Embryonic facial prominence (tissue), 1 donor: ENCODE data around the gene RASGRF1.

Experiments used
- DNase-seq: peaks from one replicate; pipeline ENCODE4 v3.0.0-alpha.2; 2016; ENCODE audit errors: extremely low spot score

RASGRF1 gene

DNA sequence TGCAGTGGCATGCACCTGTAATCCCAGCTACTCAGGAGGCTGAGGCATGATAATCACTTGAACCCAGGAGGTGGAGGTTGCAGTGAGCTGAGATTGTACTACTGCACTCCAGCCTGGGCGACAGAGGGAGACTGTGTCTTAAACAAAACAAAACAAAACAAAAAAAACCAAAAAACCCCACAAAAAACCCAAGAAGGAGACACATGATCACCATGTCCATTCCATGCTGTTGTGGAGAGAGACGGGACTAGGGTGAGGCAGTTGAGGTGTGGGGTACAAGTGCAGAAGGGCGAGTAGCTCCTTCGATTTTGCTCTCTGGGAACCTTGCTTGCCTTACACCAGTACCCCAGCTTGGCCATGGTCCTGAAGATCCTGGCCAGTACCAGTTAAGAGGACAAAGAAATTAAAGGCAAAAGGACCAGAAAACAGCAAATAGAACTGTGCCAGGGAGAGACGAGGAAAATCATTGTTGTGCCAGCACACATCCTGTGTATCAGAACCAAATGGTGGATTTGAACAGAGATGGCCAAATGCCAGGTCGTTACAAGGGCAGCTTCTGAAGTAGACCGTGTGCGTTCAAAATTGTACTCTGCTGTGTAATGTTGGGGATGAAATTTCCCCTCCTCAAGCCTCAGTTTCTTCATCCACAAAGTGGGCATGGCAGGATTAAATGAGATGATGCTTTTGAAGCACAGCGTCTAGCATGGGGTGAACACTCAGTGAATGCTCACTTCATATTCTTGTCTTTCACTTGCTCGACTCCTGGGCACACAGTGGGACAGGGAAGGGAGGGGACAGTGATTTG, 102.8 kb downstream of the RASGRF1 start:
- DNase-seq, result no peak

DNA sequence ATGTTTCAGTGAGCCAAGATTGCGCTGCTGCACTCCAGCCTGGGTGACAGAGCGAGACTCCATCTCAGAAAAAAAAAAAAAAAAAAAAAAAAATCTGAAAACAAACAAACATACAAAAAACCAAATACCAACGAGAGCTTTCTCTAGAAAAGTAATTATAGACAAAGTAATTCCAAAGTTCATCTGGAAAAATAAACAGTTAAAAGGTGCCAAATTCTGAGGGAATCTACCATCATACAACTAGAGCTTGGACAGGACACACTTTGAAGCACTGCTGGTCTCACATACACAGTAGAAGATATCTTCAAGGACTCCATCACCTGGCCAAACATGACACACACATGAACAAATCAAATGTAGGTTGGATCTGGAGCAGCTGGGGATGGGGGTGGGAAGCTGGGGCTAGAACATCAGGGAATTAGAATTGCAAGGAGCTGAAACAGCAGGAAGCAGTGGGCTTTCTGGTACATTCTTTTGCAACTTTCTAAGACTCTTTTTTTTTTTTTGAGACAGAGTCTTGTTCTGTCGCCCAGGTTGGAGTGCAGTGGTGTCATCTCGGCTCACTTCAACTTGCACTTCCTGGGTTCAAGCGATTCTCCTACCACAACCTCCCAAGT, 104.6 kb downstream of the RASGRF1 start:
- no peak for DNase-seq

DNA sequence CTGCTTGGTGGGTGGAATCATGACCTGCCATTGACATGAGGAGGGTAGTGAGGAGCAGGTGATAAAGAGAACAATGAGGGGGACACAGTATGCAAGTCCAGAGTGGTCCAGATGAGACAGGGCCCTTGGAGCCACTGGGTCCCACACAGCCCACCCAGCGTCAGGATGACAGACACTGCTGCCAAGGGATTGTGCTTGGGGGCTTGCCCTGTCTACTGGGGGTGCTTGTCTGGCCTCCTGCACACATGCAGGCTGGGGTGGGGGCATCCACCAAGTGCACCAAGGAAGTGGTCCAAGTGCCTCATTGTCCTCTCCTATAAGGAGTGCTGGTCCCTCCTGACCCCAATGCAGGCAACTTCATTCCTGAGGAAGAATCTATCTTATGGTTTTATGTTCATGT, 106.5 kb downstream of the RASGRF1 start:
- no peak for DNase-seq

- DNase-seq, result no peak
These were observed 107.2 kb downstream of the RASGRF1 start for GRCh38 chr15:78983146-78983918.

GRCh38 chr15:78982736-78983135, 107.8 kb downstream of the RASGRF1 start:
- DNase-seq, result no peak

GRCh38 chr15:78981532-78982313, 108.9 kb downstream of the RASGRF1 start:
- no peak for DNase-seq

GRCh38 chr15:78979456-78980320, 110.9 kb downstream of the RASGRF1 start:
- DNase-seq, result no peak

DNA sequence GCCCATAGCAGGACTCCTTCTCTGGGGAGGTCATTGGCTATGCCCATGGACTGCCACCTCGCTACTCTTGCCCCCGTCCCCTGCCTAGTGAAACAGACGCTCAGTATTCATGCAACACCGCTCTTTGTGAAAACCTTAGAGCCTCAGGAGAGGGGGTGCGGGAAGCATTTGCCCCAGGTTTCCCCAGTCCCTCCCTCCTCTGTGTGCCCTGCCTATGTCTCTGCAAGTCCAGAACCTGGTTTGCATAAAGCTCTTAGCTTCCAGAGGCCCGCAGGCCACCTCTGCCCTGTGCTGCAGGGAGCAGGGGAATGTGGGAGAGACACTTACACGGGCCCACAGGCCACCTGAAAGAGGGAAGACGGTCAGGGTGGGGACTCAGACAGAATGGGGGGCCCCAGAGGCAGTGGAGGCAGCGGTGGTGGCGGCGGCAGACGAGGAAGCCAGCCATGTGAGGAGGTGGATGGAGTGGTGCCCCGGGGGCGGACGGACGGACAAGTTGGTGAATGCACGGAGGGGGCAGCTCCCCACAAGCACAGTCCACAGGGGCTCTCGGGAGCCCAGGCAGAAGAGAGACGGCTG, 111.9 kb downstream of the RASGRF1 start:
- DNase-seq, result no peak

DNA sequence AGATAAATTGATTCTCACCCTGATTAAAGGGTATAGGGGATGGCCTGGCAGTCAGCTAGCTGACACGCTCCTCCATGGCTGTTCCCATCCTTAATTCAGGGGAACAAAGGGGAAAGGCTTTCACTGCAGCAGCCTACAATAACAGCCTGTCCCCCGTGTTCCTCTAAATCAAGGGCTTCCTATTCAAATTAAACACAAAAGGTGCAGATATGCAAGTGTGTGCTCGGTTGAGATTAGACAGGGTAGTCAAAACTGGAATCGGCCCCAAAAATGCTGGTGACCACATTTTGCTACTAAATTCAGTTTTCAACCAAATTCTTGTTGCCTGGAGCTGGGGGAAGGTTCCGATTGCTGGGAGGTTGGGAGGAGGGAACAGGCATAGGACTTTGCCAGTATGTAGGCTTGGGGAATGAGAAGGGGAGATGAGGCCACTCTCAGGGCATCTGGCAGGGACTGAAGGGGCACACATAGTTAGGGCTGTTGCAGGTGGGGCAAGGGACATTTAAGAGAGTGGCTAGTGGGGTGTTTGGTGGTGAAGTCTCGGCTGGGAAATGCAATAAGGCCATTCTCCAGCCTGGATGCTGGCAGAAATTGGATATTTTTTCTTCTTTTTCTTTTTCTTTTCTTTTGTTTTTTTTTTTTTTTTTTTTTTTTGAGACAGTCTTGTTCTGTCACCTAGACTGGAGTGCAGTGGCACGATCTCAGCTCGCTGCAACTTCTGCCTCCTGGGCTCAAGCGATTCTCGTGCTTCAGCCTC, 112.8 kb downstream of the RASGRF1 start:
- no peak for DNase-seq

- DNase-seq, result no peak
These were observed 113.4 kb downstream of the RASGRF1 start for GRCh38 chr15:78977091-78977571.

- no peak for DNase-seq
These were observed 113.9 kb downstream of the RASGRF1 start for GRCh38 chr15:78976691-78977090.

DNA sequence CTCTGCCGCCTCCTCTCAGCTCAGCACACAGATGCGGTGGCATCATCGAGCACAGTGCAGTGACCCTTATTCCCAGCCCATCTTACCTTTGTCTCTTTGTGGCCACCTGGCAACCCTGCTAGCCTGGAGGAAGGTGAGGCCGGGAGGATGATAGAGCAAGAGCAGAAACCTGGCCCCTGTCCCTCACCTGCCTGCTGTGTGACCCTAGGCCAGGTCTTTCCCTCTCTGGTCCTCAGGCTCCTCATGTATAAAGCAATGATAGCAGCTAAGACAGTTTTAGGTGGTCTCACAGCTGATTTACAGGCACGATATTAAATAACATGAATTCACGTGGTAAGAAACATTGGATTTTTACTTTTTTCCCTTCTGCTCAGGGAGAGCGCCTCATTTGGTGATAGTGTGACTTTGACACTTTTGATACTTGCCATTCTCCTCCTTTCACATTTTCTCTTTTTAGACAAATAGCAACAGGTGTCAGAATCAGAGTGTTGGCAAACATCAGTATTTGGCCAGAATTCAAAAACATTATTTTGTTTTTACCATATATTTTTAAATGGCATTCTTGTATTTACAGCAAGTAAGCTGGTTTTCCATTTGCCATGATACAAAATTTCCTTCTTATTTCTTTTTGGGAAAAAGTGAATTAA, 116.2 kb downstream of the RASGRF1 start:
- DNase-seq, result no peak

DNA sequence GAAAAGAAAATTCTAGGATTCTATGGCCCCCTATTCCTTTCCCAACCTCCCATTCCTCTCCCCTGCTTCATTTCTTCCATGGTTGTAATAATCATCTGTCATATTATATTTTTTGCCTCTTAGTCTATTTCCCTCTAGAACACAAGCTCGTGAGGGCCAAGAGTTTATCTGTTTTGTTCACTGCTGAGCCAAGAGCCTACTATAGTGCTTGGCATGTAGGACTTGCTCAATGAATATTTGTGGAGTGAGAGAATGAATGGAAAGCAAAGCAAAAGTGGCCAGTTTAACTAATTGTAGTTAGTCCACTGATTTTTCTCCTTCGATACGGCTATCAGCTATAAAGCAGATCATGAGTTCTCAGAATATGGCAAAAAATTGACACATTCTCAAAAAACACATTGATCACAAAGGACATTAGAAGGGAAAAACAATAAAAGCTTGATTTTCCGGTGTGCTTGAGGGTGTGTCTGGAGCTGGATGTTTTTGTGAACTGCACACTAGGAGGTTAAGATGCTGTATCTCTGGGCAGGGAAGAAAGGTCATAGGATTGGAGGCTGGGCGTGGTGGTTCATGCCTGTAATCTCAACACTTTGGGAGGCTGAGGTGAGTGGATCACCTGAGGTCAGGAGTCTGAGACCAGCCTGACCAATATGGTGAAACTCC, 120.8 kb downstream of the RASGRF1 start:
- no peak for DNase-seq

GRCh38 chr15:78968539-78969271, 121.9 kb downstream of the RASGRF1 start:
- no peak for DNase-seq

DNA sequence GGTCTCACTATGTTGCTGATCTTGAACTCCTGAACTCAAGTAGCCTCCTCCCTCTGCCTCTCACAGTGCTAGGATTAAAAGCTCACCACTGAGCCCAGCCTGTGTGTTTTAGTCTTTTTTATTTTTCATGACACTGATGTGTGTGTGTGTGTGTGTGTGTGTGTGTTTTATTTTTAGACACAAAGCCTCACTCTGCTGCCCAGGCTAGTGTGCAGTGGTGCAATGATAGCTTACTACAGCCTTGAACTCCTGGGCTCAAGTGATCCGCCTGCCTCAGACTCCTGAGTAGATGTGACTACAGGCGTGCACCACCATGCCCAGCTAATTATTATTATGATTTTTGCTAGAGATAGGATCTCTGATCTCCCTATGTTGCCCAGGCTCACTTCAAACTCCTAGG, 122.5 kb downstream of the RASGRF1 start:
- no peak for DNase-seq

GRCh38 chr15:78960308-78960707, 130.3 kb downstream of the RASGRF1 start:
- no peak for DNase-seq

GRCh38 chr15:78959360-78959759, 131.2 kb downstream of the RASGRF1 start:
- no peak for DNase-seq
